ENCODE results near the gene OR5AS1.
"Not testable (repeated sequence)": the region's sequence is repeated elsewhere in the genome, so short reads cannot be mapped to it uniquely, and the experiment has no call there.

OR5AS1 gene

GRCh38 chr11:56027354-56027753, at the start of gene OR5AS1:
Gene OR5AS1 (plus strand): TSS chr11:56027654. CDS start chr11:56030419, 2,765 bp downstream.
- no peak for DNase-seq (ENCODE audit: low read depth)

- DNase-seq (ENCODE audit: low read depth): no peak
Observed at GRCh38 chr11:55994525-55994924, 32.9 kb upstream of the OR5AS1 start, which contains the start of gene OR5F1. Gene OR5F1 (minus strand): TSS chr11:55994625. CDS start chr11:55994625, 0 bp downstream.

- no peak for DNase-seq (ENCODE audit: low read depth)
Observed at GRCh38 chr11:56010716-56011115, 16.7 kb upstream of the OR5AS1 start.

GRCh38 chr11:56013805-56014204, 13.6 kb upstream of the OR5AS1 start:
- no peak for DNase-seq (ENCODE audit: low read depth)

GRCh38 chr11:56045538-56045937, 18.1 kb downstream of the OR5AS1 start:
- DNase-seq (ENCODE audit: low read depth): no peak

GRCh38 chr11:56048480-56048879, 21.0 kb downstream of the OR5AS1 start:
- no peak for DNase-seq (ENCODE audit: low read depth)

- no peak for DNase-seq (ENCODE audit: low read depth)
Observed at GRCh38 chr11:56049487-56049886, 22.0 kb downstream of the OR5AS1 start.

- not testable (repeated sequence) for DNase-seq (ENCODE audit: low read depth)
Observed at GRCh38 chr11:56056366-56056765, 28.9 kb downstream of the OR5AS1 start.

GRCh38 chr11:56057661-56058237, 30.3 kb downstream of the OR5AS1 start:
- DNase-seq (ENCODE audit: low read depth): not testable (repeated sequence)

- not testable (repeated sequence) for DNase-seq (ENCODE audit: low read depth)
Observed at GRCh38 chr11:56058260-56058780, 30.9 kb downstream of the OR5AS1 start.

GRCh38 chr11:56066980-56067379, 39.5 kb downstream of the OR5AS1 start:
- no peak for DNase-seq (ENCODE audit: low read depth)
